Left renal cortex interstitium (tissue), 4 donors: ENCODE results near the gene SF3B3. TPM values are rescaled to one million over a fixed set of nuclear protein-coding genes. Genes with fewer than 3 reads are reported as not detected.

Source experiments
- DNase-seq, 4 donors: peaks; one replicate each; pipeline ENCODE4 v3.0.0-alpha.2; 2013; ENCODE audit warnings: low read depth in 4 of 4, low spot score in 2 of 4, missing footprints in 1 of 4
- polyA plus RNA-seq, 4 donors: library from polyadenylated mRNA; unstranded; fragments of 120-200 nt; gene quantifications; one replicate each; pipeline ENCODE4 v1.2.1, GENCODE V29; 2013; ENCODE audit not compliant: insufficient read length in 4 of 4

SF3B3 gene
- polyA plus RNA-seq: 100 to 1,000 TPM; 333 to 394 (median 370) TPM

GRCh38 chr16:70523743-70524398 is at the start of gene SF3B3:
Gene SF3B3 (plus strand): TSS chr16:70523816. CDS start chr16:70526657, 2,841 bp downstream.
- DNase-seq: peak in 3 of 4 donors; percentile 63 to 93 (median 80)

GRCh38 chr16:70474320-70475053 is 49.1 kb upstream of the SF3B3 start:
- no peak for DNase-seq

- DNase-seq: no peak
Measured at GRCh38 chr16:70475054-70475871, 48.4 kb upstream of the SF3B3 start.

- DNase-seq: no peak
Measured at GRCh38 chr16:70476272-70477020, 47.2 kb upstream of the SF3B3 start.

- DNase-seq: no peak
Measured at GRCh38 chr16:70478169-70478568, 45.4 kb upstream of the SF3B3 start.

GRCh38 chr16:70478912-70479341 is 44.7 kb upstream of the SF3B3 start:
- no peak for DNase-seq

GRCh38 chr16:70480127-70481105 is 43.2 kb upstream of the SF3B3 start:
- no peak for DNase-seq

- no peak for DNase-seq
Measured at GRCh38 chr16:70481929-70482536, 41.6 kb upstream of the SF3B3 start.

- no peak for DNase-seq
Measured at GRCh38 chr16:70482624-70483023, 41.0 kb upstream of the SF3B3 start.

- no peak for DNase-seq
Measured at GRCh38 chr16:70483426-70483825, 40.2 kb upstream of the SF3B3 start.

- DNase-seq: no peak
Measured at GRCh38 chr16:70484867-70485266, 38.7 kb upstream of the SF3B3 start.

- no peak for DNase-seq
Measured at GRCh38 chr16:70490261-70490660, 33.4 kb upstream of the SF3B3 start.

GRCh38 chr16:70493802-70494201 is 29.8 kb upstream of the SF3B3 start:
- DNase-seq: no peak

- no peak for DNase-seq
Measured at GRCh38 chr16:70494202-70494770, 29.3 kb upstream of the SF3B3 start.

- no peak for DNase-seq
Measured at GRCh38 chr16:70494777-70495176, 28.8 kb upstream of the SF3B3 start.

GRCh38 chr16:70495425-70496182 is 28.0 kb upstream of the SF3B3 start:
- DNase-seq: no peak

GRCh38 chr16:70496513-70496912 is 27.1 kb upstream of the SF3B3 start:
- no peak for DNase-seq

- DNase-seq: no peak
Measured at GRCh38 chr16:70508752-70509151, 14.9 kb upstream of the SF3B3 start.
